Measurements from ENCODE around the gene ENTPD8. TPM values are rescaled to one million over a fixed set of nuclear protein-coding genes. Genes with fewer than 3 reads are reported as not detected.

ENTPD8 gene
- total and polyA plus RNA-seq, 2 of the 13 experiments (the other 11 are each of a cell fraction or from before 2014, with no cell fraction given) = 0.26 to 0.44 TPM

GRCh38 chr9:137393176-137394150, 47.7 kb downstream of the ENTPD8 start:
- Histone ChIP-seq H3K9ac (ENCODE audit: insufficient read depth, low read depth, low read length) (no peak overlapping the region), H3K4me3 (replicated peaks in 1 of 3; ENCODE audit: insufficient read depth in 1 of 3, low read depth in 2 of 3, low read length in 3 of 3) (no peak overlapping the region), H3K79me2 (ENCODE audit: insufficient read depth, low read length) (no peaks in the 10 kb centered on the region), H3K27ac (ENCODE audit: extremely low read length, insufficient read depth, low read length) (no peak overlapping the region), H3K27me3 (ENCODE audit: control insufficient read depth in 1 of 2, insufficient read depth in 2 of 2, low read length in 2 of 2) (no peaks in the 10 kb centered on the region), H2AFZ (ENCODE audit: low read length) (no peak overlapping the region), H3K36me3 (replicated peaks in 1 of 2; ENCODE audit: control insufficient read depth in 1 of 2, insufficient read depth in 2 of 2, low read length in 2 of 2) (no peaks in the 10 kb centered on the region), H3K9me3 (ENCODE audit: low read length) (no peaks in the 10 kb centered on the region), H3K4me1 (ENCODE audit: insufficient read depth, low read length) (peaks cover 14% of the 10 kb centered on the region), H3K4me2 (ENCODE audit: low read depth, low read length) (no peak overlapping the region), H4K20me1 (ENCODE audit: insufficient read depth, low read length) (no peaks in the 10 kb centered on the region)
- no peak for TF ChIP-seq ZNF562 (CRISPR knock-in tag; IDR thresholded peaks at IDR 0.05; ENCODE audit: borderline replicate concordance)
- no peak for TF ChIP-seq ZMAT3 (CRISPR knock-in tag; conservative IDR thresholded peaks at IDR 0.05)
- TF ChIP-seq DNMT3B (CRISPR knock-in tag; conservative IDR thresholded peaks at IDR 0.05) = no peak
- TF ChIP-seq ZNF274 (CRISPR knock-in tag; IDR thresholded peaks at IDR 0.05) = no peak
- DNase-seq (ENCODE audit: low spot score) (no peak), ATAC-seq (no peak), FAIRE-seq (no peak)
- in situ Hi-C loops (cut with HindIII; ENCODE audit: extremely low pct_ligation_motif_present, low pct_unique_long_range_greater_than_20kb) = no loop called here
- intact Hi-C loops (cut with micrococcal nuclease; ENCODE audit: unreplicated experiment) = no loop called here
- ChIA-PET POLR2A (no interaction called here), CTCF (ENCODE audit: low intra/inter-chr PET ratio, low total read pairs) (no interaction called here)
- no TSS peak for BruUV-seq (replicated peaks)
- WGBS (ENCODE audit: low lambda C conversion rate) = 97% methylated on average over 18 of the region's 28 CpGs

DNA sequence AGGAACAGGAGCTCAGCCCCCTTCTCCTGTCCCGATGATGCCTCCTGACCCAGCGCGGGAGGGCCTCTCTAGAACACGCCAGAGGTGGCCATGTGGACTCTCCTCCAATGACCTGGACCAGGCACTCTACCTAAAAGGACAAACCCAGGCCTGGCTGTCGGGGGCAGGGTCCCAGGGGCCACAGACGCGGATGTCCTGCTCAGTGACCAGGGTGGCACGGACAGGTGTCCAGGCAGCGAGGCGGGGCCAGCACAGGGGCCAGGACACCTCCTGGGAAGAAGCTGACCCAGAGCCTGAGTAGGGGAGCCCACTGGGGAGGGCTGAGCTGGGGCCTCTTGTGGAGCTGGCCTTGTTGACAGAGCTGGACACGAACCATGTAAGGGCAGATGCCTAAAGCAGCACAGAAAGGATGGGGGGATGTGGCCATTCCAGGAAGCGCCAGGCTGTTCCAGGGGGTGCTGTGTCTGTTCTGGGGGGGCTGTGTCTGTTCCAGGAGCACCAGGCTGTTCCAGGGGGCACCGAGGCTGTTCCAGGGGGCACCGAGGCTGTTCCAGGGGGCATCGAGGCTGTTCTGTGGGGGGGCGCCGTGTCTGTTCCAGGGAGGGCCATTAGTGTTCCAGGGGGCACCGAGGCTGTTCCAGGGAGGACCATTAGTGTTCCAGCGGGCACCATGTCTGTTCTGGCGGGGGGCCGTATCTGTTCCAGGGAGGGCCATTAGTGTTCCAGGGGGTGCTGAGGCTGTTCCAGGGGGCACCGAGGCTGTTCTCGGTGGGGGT, 48.7 kb downstream of the ENTPD8 start:
- WGBS (ENCODE audit: low lambda C conversion rate) = 100% methylated on average over 3 of the region's 23 CpGs
- intact Hi-C loops (cut with micrococcal nuclease; ENCODE audit: unreplicated experiment) = no loop called here
- no peaks in the 10 kb centered on the region for H3K27me3 ChIP-seq (ENCODE audit: control insufficient read depth in 1 of 2, insufficient read depth in 2 of 2, low read length in 2 of 2)
- CTCF ChIA-PET (ENCODE audit: low intra/inter-chr PET ratio, low total read pairs) = no interaction called here
- H3K4me2 ChIP-seq (ENCODE audit: low read depth, low read length) = no peak overlapping the region
- no peak for ATAC-seq
- H3K9ac ChIP-seq (ENCODE audit: insufficient read depth, low read depth, low read length) = no peak overlapping the region
- POLR2A ChIA-PET = no interaction called here
- no peak overlapping the region for H3K27ac ChIP-seq (ENCODE audit: extremely low read length, insufficient read depth, low read length)
- H3K4me1 ChIP-seq (ENCODE audit: insufficient read depth, low read length) = peaks cover 24% of the 10 kb centered on the region
- H4K20me1 ChIP-seq (ENCODE audit: insufficient read depth, low read length) = no peaks in the 10 kb centered on the region
- no peak for FAIRE-seq
- BruUV-seq (replicated peaks) = no TSS peak
- DNase-seq (ENCODE audit: low spot score) = no peak
- H3K36me3 ChIP-seq (replicated peaks in 1 of 2; ENCODE audit: control insufficient read depth in 1 of 2, insufficient read depth in 2 of 2, low read length in 2 of 2) = no peaks in the 10 kb centered on the region
- H3K79me2 ChIP-seq (ENCODE audit: insufficient read depth, low read length) = no peaks in the 10 kb centered on the region
- no peak overlapping the region for H3K4me3 ChIP-seq (replicated peaks in 1 of 3; ENCODE audit: insufficient read depth in 1 of 3, low read depth in 2 of 3, low read length in 3 of 3)
- no peaks in the 10 kb centered on the region for H3K9me3 ChIP-seq (ENCODE audit: low read length)
- H2AFZ ChIP-seq (ENCODE audit: low read length) = no peak overlapping the region
- in situ Hi-C loops (cut with HindIII; ENCODE audit: extremely low pct_ligation_motif_present, low pct_unique_long_range_greater_than_20kb) = no loop called here
- TF ChIP-seq ZNF33A (CRISPR knock-in tag; IDR thresholded peaks at IDR 0.05; ENCODE audit: borderline replicate concordance) = no peak
- TF ChIP-seq, protein P1, sequence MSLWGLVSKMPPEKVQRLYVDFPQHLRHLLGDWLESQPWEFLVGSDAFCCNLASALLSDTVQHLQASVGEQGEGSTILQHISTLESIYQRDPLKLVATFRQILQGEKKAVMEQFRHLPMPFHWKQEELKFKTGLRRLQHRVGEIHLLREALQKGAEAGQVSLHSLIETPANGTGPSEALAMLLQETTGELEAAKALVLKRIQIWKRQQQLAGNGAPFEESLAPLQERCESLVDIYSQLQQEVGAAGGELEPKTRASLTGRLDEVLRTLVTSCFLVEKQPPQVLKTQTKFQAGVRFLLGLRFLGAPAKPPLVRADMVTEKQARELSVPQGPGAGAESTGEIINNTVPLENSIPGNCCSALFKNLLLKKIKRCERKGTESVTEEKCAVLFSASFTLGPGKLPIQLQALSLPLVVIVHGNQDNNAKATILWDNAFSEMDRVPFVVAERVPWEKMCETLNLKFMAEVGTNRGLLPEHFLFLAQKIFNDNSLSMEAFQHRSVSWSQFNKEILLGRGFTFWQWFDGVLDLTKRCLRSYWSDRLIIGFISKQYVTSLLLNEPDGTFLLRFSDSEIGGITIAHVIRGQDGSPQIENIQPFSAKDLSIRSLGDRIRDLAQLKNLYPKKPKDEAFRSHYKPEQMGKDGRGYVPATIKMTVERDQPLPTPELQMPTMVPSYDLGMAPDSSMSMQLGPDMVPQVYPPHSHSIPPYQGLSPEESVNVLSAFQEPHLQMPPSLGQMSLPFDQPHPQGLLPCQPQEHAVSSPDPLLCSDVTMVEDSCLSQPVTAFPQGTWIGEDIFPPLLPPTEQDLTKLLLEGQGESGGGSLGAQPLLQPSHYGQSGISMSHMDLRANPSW (CRISPR knock-in tag; IDR thresholded peaks at IDR 0.05; ENCODE audit: borderline replicate concordance) = no peak
- TF ChIP-seq ZNF598 (CRISPR knock-in tag; IDR thresholded peaks at IDR 0.05; ENCODE audit: borderline replicate concordance) = no peak
- no peak for TF ChIP-seq ZNF724P (CRISPR knock-in tag; IDR thresholded peaks at IDR 0.05; ENCODE audit: borderline replicate concordance)
- no peak for TF ChIP-seq ZNF431 (CRISPR knock-in tag; IDR thresholded peaks at IDR 0.05; ENCODE audit: borderline replicate concordance, low read depth)
- TF ChIP-seq FOXK1 (CRISPR knock-in tag; IDR thresholded peaks at IDR 0.05; ENCODE audit: borderline replicate concordance, low read depth) = no peak
- TF ChIP-seq CENPX (CRISPR knock-in tag; IDR thresholded peaks at IDR 0.05) = no peak
- TF ChIP-seq, protein P2, sequence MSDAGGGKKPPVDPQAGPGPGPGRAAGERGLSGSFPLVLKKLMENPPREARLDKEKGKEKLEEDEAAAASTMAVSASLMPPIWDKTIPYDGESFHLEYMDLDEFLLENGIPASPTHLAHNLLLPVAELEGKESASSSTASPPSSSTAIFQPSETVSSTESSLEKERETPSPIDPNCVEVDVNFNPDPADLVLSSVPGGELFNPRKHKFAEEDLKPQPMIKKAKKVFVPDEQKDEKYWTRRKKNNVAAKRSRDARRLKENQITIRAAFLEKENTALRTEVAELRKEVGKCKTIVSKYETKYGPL (CRISPR knock-in tag; IDR thresholded peaks at IDR 0.05) = no peak
- TF ChIP-seq IKZF4 (CRISPR knock-in tag; IDR thresholded peaks at IDR 0.05; ENCODE audit: borderline replicate concordance, low read depth, not compliant biosample characterization) = no peak
